Thyroid gland (tissue), 4 donors: ENCODE results near the gene ZMYND19. TPM values are rescaled to one million over a fixed set of nuclear protein-coding genes. Genes with fewer than 3 reads are reported as not detected.
"Not testable (repeated sequence)": the region's sequence is repeated elsewhere in the genome, so short reads cannot be mapped to it uniquely, and the experiment has no call there.

Experiments
- DNase-seq, 2 donors: peaks; one replicate each; pipeline ENCODE4 v3.0.0-alpha.2; 2019
- H3K27ac ChIP-seq, 3 donors: fragments of 200-600 bp; sonication (generic); 1 replicate in 2 of 3; 2 replicates in 1 of 3; pipeline ENCODE4 v1.5.1; 2016 to 2019; ENCODE audit warnings: mild to moderate bottlenecking in 1 of 3, moderate library complexity in 1 of 3
- H3K27me3 ChIP-seq: fragments of 200-600 bp; sonication (generic); one replicate; pipeline ENCODE4 v1.5.1; 2019
- H3K36me3 ChIP-seq, 2 donors: fragments of 200-600 bp; sonication (generic); one replicate each; pipeline ENCODE4 v1.5.1; 2016 to 2019
- H3K4me1 ChIP-seq, 2 donors: fragments of 200-600 bp; sonication (generic); one replicate each; pipeline ENCODE4 v1.5.1; 2017 to 2019
- H3K4me3 ChIP-seq, 3 donors: fragments of 200-600 bp; sonication (generic); replicated peaks in 1 of 3; 1 replicate in 2 of 3; 2 replicates in 1 of 3; pipeline ENCODE4 v1.5.1; 2016; ENCODE audit warnings: mild to moderate bottlenecking in 1 of 3
- H3K9me3 ChIP-seq: fragments of 200-600 bp; sonication (generic); one replicate; pipeline ENCODE4 v1.5.1; 2017
- POLR2A ChIP-seq, 2 donors: fragments of 450-650 bp; IDR thresholded peaks; one replicate each; pipeline ENCODE4 v1.6.1; 2017; ENCODE audit warnings: antibody characterized with exemption in 2 of 2, mild to moderate bottlenecking in 2 of 2, moderate library complexity in 1 of 2
- WGBS, 2 donors: methylation state at CpG; one replicate each; pipeline ENCODE4 v1.1.5; 2017; 5-methylcytosine and 5-hydroxymethylcytosine counted together
- intact Hi-C: fragments of 100-400 bp; cut with DNase I; formaldehyde crosslinking; loops from one replicate; pipeline ENCODE4 v1.15.1; 2023
- total RNA-seq, 4 donors: library from RNA; depleted of rRNA; stranded (reverse); fragments of >200 nt; gene quantifications; one replicate each; pipeline ENCODE4 v1.2.3, GENCODE V29; 2016
- TF ChIP-seq, protein P1 (sequence below), 6 experiments: fragments of 200-600 bp in 3 of 6; fragments of 450-650 bp in 3 of 6; sonication (generic) in 3 of 6; IDR thresholded peaks; one replicate each; pipeline ENCODE4 v1.5.1; 2016 to 2019; ENCODE audit warnings: antibody characterized with exemption in 6 of 6, mild to moderate bottlenecking in 2 of 6, inconsistent platforms in 1 of 6, moderate library complexity in 1 of 6

Gene ZMYND19
- total RNA-seq, 4 donors from 2014 or later, result 8.7 to 14.3 (median 9.5) TPM

DNA sequence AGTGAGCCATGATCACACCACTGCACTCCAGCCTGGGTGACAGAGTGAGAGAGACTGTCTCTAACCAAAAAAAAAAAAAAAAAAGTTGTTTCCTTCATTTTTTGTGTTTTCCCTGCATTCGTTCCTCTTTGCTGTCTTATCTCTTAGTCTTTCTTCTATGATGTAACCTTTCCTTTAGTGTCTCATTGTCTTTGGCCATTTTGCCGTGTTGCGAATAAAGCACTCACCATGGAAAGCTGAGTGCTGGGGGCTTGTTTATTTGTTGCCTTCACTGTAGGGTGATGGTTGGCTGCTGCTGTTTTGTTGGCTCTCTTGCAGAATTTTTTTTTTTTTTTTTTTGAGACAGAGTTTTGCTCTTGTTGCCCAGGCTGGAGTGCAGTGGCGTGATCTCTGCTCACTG lies 36.2 kb upstream of the ZMYND19 start:
- intact Hi-C loops, result no loop called here
- no peak for DNase-seq
- Histone ChIP-seq H3K4me1 (peaks cover 32 to 38% of the 10 kb centered on the region in 2 donors), H3K4me3 (no peak overlapping the region), H3K36me3 (no peaks in the 10 kb centered on the region), H3K9me3 (no peaks in the 10 kb centered on the region), H3K27me3 (no peaks in the 10 kb centered on the region), H3K27ac (no peak overlapping the region)
- 87 to 90% methylated on average over 4 of the region's 4 CpGs for WGBS, 2 donors
- TF ChIP-seq, protein P1, sequence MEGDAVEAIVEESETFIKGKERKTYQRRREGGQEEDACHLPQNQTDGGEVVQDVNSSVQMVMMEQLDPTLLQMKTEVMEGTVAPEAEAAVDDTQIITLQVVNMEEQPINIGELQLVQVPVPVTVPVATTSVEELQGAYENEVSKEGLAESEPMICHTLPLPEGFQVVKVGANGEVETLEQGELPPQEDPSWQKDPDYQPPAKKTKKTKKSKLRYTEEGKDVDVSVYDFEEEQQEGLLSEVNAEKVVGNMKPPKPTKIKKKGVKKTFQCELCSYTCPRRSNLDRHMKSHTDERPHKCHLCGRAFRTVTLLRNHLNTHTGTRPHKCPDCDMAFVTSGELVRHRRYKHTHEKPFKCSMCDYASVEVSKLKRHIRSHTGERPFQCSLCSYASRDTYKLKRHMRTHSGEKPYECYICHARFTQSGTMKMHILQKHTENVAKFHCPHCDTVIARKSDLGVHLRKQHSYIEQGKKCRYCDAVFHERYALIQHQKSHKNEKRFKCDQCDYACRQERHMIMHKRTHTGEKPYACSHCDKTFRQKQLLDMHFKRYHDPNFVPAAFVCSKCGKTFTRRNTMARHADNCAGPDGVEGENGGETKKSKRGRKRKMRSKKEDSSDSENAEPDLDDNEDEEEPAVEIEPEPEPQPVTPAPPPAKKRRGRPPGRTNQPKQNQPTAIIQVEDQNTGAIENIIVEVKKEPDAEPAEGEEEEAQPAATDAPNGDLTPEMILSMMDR (IDR thresholded peaks at IDR 0.05), result no peak
- TF ChIP-seq POLR2A (IDR thresholded peaks at IDR 0.05), result no peak

DNA sequence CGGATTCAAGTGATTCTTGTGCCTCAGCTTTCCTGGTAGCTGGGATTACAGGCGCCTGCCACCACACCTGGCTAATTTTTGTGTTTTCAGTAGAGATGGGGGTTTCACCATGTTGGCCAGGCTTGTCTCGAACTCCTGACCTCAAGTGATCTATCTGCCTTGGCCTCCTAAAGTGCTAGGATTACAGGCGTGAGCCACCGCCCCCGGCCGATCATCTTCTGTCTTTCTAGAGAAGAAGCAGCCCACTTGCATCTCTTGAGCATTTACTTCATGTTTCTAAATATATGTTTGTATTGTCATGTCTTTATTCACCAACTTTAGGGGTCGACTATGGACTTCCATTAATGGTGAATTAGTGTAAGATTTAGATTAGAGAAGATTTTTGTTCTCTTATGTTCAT lies 31.9 kb upstream of the ZMYND19 start:
- DNase-seq, H3K9me3 ChIP-seq, H3K36me3 ChIP-seq, H3K27me3 ChIP-seq, H3K27ac ChIP-seq, H3K4me3 ChIP-seq, intact Hi-C loops: not testable (repeated sequence)
- peaks cover 32 to 34% of the 10 kb centered on the region in 2 donors for H3K4me1 ChIP-seq
- WGBS, 2 donors, result 80 to 85% methylated on average over 8 of the region's 8 CpGs

GRCh38 chr9:137621131-137621757 lies 30.9 kb upstream of the ZMYND19 start:
- Histone ChIP-seq H3K27ac (no peak overlapping the region), H3K36me3 (no peaks in the 10 kb centered on the region), H3K4me3 (no peak overlapping the region), H3K9me3 (no peaks in the 10 kb centered on the region), H3K4me1 (peaks cover 32 to 36% of the 10 kb centered on the region in 2 donors), H3K27me3 (no peaks in the 10 kb centered on the region)
- 65 to 73% methylated on average over 6 of the region's 6 CpGs for whole genome bisulfite sequencing, 2 donors
- no peak for DNase-seq
- intact Hi-C loops, result no loop called here
- no peak for TF ChIP-seq POLR2A (IDR thresholded peaks at IDR 0.05)
- TF ChIP-seq, protein P1 (IDR thresholded peaks at IDR 0.05), result peak in 3 of 6 experiments; percentile 13 to 30 (median 13)

DNA sequence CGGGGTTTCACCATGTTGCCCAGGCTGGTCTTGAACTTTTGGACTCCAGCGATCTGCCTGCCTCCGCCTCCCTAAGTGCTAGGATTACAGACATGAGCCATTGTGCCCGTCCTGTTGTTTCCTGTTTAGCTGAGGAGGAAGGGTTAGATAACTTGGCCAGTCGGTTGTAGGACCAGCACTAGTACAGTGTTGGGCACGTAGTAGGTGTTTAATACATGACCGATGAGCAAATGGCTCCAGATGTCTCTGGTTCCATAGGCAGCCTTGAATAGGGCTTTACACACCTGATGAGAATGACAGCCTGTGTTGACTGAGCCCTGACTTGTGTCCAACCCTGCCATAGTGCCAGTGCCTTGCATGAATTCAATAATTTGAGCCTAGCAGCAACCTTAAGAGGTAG lies 30.3 kb upstream of the ZMYND19 start:
- Histone ChIP-seq H3K36me3 (peaks cover 2 to 3% of the 10 kb centered on the region in 2 donors), H3K27ac (peak overlapping the region in 1 of 3 donors; percentile 68), H3K9me3 (no peaks in the 10 kb centered on the region), H3K27me3 (no peaks in the 10 kb centered on the region), H3K4me3 (no peak overlapping the region), H3K4me1 (peaks cover 28 to 36% of the 10 kb centered on the region in 2 donors)
- no peak for DNase-seq
- intact Hi-C loops, result no loop called here
- WGBS, 2 donors, result 81 to 89% methylated on average over 7 of the region's 7 CpGs
- TF ChIP-seq POLR2A (IDR thresholded peaks at IDR 0.05), result no peak
- TF ChIP-seq, protein P1 (IDR thresholded peaks at IDR 0.05), result no peak

GRCh38 chr9:137620048-137620405 lies 29.7 kb upstream of the ZMYND19 start:
- intact Hi-C loops, result no loop called here
- peak overlapping the region; percentile 40 to 84 (median 45) for H3K4me3 ChIP-seq
- DNase-seq, result no peak
- H3K36me3 ChIP-seq, result peaks cover 7 to 8% of the 10 kb centered on the region in 2 donors
- WGBS, 2 donors, result 55 to 62% methylated on average over 4 of the region's 4 CpGs
- H3K27me3 ChIP-seq, result no peaks in the 10 kb centered on the region
- TF ChIP-seq, protein P1 (IDR thresholded peaks at IDR 0.05), result no peak
- TF ChIP-seq POLR2A (IDR thresholded peaks at IDR 0.05), result no peak
- H3K9me3 ChIP-seq, result no peaks in the 10 kb centered on the region
- H3K4me1 ChIP-seq, result peaks cover 28 to 36% of the 10 kb centered on the region in 2 donors
- peak overlapping the region; percentile 68 to 83 (median 71) for H3K27ac ChIP-seq
